Endothelial cell of umbilical vein (primary cell): ENCODE data around the gene LMO7.

Source experiments
- POLR2A ChIP-seq: IDR thresholded peaks from 2 replicates; pipeline ENCODE4 v1.6.1; 2012; ENCODE audit warnings: low read depth, mild to moderate bottlenecking, control low read depth, low read length
- POLR2AphosphoS5 ChIP-seq: IDR thresholded peaks from 2 replicates; pipeline ENCODE4 v1.6.1; 2012; ENCODE audit warnings: low read depth, mild to moderate bottlenecking, control low read depth, low read length, moderate library complexity; ENCODE audit not compliant: insufficient read depth
- TF ChIP-seq, protein P1 (sequence below), 2 donors: IDR thresholded peaks; 1 replicate in 1 of 2; 2 replicates in 1 of 2; pipeline ENCODE4 v1.5.1; 2011; ENCODE audit warnings: low read length in 2 of 2, mild to moderate bottlenecking in 2 of 2, moderate library complexity in 2 of 2, control low read depth in 1 of 2, inconsistent platforms in 1 of 2, low read depth in 1 of 2; ENCODE audit not compliant: insufficient read depth in 1 of 2; ENCODE audit errors: extremely low read depth in 1 of 2

DNA sequence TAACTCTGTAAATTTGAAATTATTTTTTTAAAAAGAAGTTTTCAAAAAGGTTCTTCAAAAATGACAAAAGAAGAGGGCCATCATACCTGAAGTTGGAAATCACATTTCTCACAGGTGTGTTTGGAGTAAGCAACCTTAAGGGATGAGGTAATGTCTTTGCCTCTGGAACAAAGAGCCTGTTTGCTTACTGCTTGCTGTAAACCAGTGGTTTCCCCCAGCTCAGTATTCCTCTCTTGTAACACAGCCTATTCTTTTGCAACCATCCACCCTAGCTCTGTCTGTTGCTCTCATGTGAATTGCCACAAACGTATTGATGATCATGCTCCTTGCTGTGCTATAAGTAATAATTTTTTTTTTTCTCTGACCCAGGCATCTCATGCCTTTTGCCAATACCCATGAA is 48.5 kb upstream of the LMO7 start:
- TF ChIP-seq, protein P1, sequence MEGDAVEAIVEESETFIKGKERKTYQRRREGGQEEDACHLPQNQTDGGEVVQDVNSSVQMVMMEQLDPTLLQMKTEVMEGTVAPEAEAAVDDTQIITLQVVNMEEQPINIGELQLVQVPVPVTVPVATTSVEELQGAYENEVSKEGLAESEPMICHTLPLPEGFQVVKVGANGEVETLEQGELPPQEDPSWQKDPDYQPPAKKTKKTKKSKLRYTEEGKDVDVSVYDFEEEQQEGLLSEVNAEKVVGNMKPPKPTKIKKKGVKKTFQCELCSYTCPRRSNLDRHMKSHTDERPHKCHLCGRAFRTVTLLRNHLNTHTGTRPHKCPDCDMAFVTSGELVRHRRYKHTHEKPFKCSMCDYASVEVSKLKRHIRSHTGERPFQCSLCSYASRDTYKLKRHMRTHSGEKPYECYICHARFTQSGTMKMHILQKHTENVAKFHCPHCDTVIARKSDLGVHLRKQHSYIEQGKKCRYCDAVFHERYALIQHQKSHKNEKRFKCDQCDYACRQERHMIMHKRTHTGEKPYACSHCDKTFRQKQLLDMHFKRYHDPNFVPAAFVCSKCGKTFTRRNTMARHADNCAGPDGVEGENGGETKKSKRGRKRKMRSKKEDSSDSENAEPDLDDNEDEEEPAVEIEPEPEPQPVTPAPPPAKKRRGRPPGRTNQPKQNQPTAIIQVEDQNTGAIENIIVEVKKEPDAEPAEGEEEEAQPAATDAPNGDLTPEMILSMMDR (IDR thresholded peaks at IDR 0.05; ENCODE audit: extremely low read depth in 1 of 2, insufficient read depth in 1 of 2, low read depth in 1 of 2, low read length in 2 of 2), result no peak
- TF ChIP-seq POLR2A, result no peak
- TF ChIP-seq POLR2AphosphoS5, result no peak
